Vagina (tissue), 2 donors: ENCODE data around the gene CDK19. TPM values are rescaled to one million over a fixed set of nuclear protein-coding genes. Genes with fewer than 3 reads are reported as not detected.

Experiments used
- DNase-seq, 2 donors: peaks; one replicate each; pipeline ENCODE4 v3.0.0-alpha.2; 2017; ENCODE audit errors: extremely low spot score in 2 of 2
- H3K27ac ChIP-seq: fragments of 200-600 bp; sonication (generic); one replicate; pipeline ENCODE4 v1.5.1; 2019
- H3K27me3 ChIP-seq: fragments of 200-600 bp; sonication (generic); one replicate; pipeline ENCODE4 v1.5.1; 2019
- H3K36me3 ChIP-seq, 2 donors: fragments of 200-600 bp; sonication (generic); one replicate each; pipeline ENCODE4 v1.5.1; 2017 to 2019
- H3K4me1 ChIP-seq: fragments of 200-600 bp; sonication (generic); one replicate; pipeline ENCODE4 v1.5.1; 2019
- H3K4me3 ChIP-seq, 2 donors: fragments of 200-600 bp; sonication (generic); 1 replicate in 1 of 2; 2 replicates in 1 of 2; pipeline ENCODE4 v1.5.1; 2016 to 2019
- H3K9me3 ChIP-seq: fragments of 200-600 bp; sonication (generic); one replicate; pipeline ENCODE4 v1.5.1; 2019
- CTCF ChIP-seq, 3 experiments: fragments of 450-650 bp in 2 of 3; fragments of 200-600 bp in 1 of 3; sonication (generic) in 1 of 3; IDR thresholded peaks; one replicate each; pipeline ENCODE4 v1.5.1; 2017 to 2019; ENCODE audit warnings: antibody characterized with exemption in 3 of 3, mild to moderate bottlenecking in 2 of 3, moderate library complexity in 2 of 3
- POLR2A ChIP-seq, 2 donors: fragments of 450-650 bp; IDR thresholded peaks; one replicate each; pipeline ENCODE4 v1.6.1; 2017; ENCODE audit warnings: antibody characterized with exemption in 2 of 2, mild to moderate bottlenecking in 2 of 2, moderate library complexity in 2 of 2
- POLR2AphosphoS5 ChIP-seq, 2 donors: sonication (generic); formaldehyde crosslinking; IDR thresholded peaks; one replicate each; pipeline ENCODE4 v1.9.0; 2017; ENCODE audit warnings: antibody characterized with exemption in 2 of 2, mild to moderate bottlenecking in 2 of 2, low read depth in 1 of 2; ENCODE audit not compliant: insufficient read depth in 1 of 2
- intact Hi-C: fragments of 100-400 bp; cut with DNase I; formaldehyde crosslinking; loops from one replicate; pipeline ENCODE4 v1.15.1; 2023
- total RNA-seq: library from RNA; depleted of rRNA; stranded (reverse); fragments of >200 nt; gene quantifications from one replicate; pipeline ENCODE4 v1.2.3, GENCODE V29; 2016

The CDK19 gene
- total RNA-seq, 1 donor from 2014 or later, result 10.6 TPM

- intact Hi-C loops, result no loop called here
- H3K27me3 ChIP-seq, result no peaks in the 10 kb centered on the region
- H3K4me3 ChIP-seq, result no peak overlapping the region
- H3K27ac ChIP-seq, result no peak overlapping the region
- DNase-seq, result no peak
- H3K36me3 ChIP-seq, result no peaks in the 10 kb centered on the region
- H3K9me3 ChIP-seq, result no peaks in the 10 kb centered on the region
- TF ChIP-seq POLR2A (IDR thresholded peaks at IDR 0.05) (no peak), POLR2AphosphoS5 (IDR thresholded peaks at IDR 0.05; ENCODE audit: insufficient read depth in 1 of 2, low read depth in 1 of 2) (no peak), CTCF (IDR thresholded peaks at IDR 0.05) (no peak)
- no peaks in the 10 kb centered on the region for H3K4me1 ChIP-seq
Measured at GRCh38 chr6:110593637-110594036, 221.6 kb downstream of the CDK19 start.

- no peaks in the 10 kb centered on the region for H3K27me3 ChIP-seq
- no peaks in the 10 kb centered on the region for H3K9me3 ChIP-seq
- no peaks in the 10 kb centered on the region for H3K4me1 ChIP-seq
- intact Hi-C loops, result no loop called here
- no peaks in the 10 kb centered on the region for H3K36me3 ChIP-seq
- H3K27ac ChIP-seq, result no peak overlapping the region
- TF ChIP-seq POLR2A (IDR thresholded peaks at IDR 0.05) (no peak), CTCF (IDR thresholded peaks at IDR 0.05) (no peak), POLR2AphosphoS5 (IDR thresholded peaks at IDR 0.05; ENCODE audit: insufficient read depth in 1 of 2, low read depth in 1 of 2) (no peak)
- no peak overlapping the region for H3K4me3 ChIP-seq
- DNase-seq, result no peak
Measured at GRCh38 chr6:110592765-110593164, 222.5 kb downstream of the CDK19 start.

- TF ChIP-seq POLR2AphosphoS5 (IDR thresholded peaks at IDR 0.05; ENCODE audit: insufficient read depth in 1 of 2, low read depth in 1 of 2), result no peak
- TF ChIP-seq POLR2A (IDR thresholded peaks at IDR 0.05), result no peak
- TF ChIP-seq CTCF (IDR thresholded peaks at IDR 0.05), result no peak
- intact Hi-C loops, result no loop called here
- no peak overlapping the region for H3K27ac ChIP-seq
Measured at GRCh38 chr6:110590821-110591351, 224.4 kb downstream of the CDK19 start.

GRCh38 chr6:110589865-110590513 lies 225.3 kb downstream of the CDK19 start:
- TF ChIP-seq POLR2A (IDR thresholded peaks at IDR 0.05) (no peak), POLR2AphosphoS5 (IDR thresholded peaks at IDR 0.05; ENCODE audit: insufficient read depth in 1 of 2, low read depth in 1 of 2) (no peak), CTCF (IDR thresholded peaks at IDR 0.05) (no peak)
- H3K9me3 ChIP-seq, result no peaks in the 10 kb centered on the region
- intact Hi-C loops, result no loop called here
- no peak overlapping the region for H3K4me3 ChIP-seq
- no peak overlapping the region for H3K27ac ChIP-seq
- DNase-seq, result no peak
- no peaks in the 10 kb centered on the region for H3K4me1 ChIP-seq
- H3K27me3 ChIP-seq, result no peaks in the 10 kb centered on the region
- H3K36me3 ChIP-seq, result no peaks in the 10 kb centered on the region

More at GRCh38 chr6:110590821-110591351, 224.4 kb downstream of the CDK19 start:
- Histone ChIP-seq H3K36me3 (no peaks in the 10 kb centered on the region), H3K4me1 (no peaks in the 10 kb centered on the region), H3K27me3 (no peaks in the 10 kb centered on the region), H3K4me3 (no peak overlapping the region), H3K9me3 (no peaks in the 10 kb centered on the region)
- no peak for DNase-seq

- Histone ChIP-seq H3K36me3 (no peaks in the 10 kb centered on the region), H3K4me3 (no peak overlapping the region), H3K27me3 (no peaks in the 10 kb centered on the region), H3K27ac (no peak overlapping the region), H3K9me3 (no peaks in the 10 kb centered on the region), H3K4me1 (no peaks in the 10 kb centered on the region)
- no peak for DNase-seq
- TF ChIP-seq POLR2A (IDR thresholded peaks at IDR 0.05) (no peak), CTCF (IDR thresholded peaks at IDR 0.05) (no peak), POLR2AphosphoS5 (IDR thresholded peaks at IDR 0.05; ENCODE audit: insufficient read depth in 1 of 2, low read depth in 1 of 2) (no peak)
- intact Hi-C loops, result no loop called here
Measured at GRCh38 chr6:110587328-110587727, 227.9 kb downstream of the CDK19 start.
